Measurements from ENCODE around the gene CCT8. TPM values are rescaled to one million over a fixed set of nuclear protein-coding genes. Genes with fewer than 3 reads are reported as not detected.

Gene CCT8
- total and polyA plus RNA-seq, 10 donors, result 92.3 to 137 (median 111) TPM

GRCh38 chr21:29092102-29092959 lies 18.9 kb upstream of the CCT8 start:
- intact Hi-C loops (cut with DNase I; ENCODE audit: low total_unique reads), result loop anchor here (5.0 kb wide), 1 partner anchor 280 kb away; no protein-coding TSS in a partner anchor
- no peaks in the 10 kb centered on the region for H3K9me3 ChIP-seq
- peaks cover 0 to 33% (median 0%) of the 10 kb centered on the region in 6 donors for H3K4me1 ChIP-seq
- DNase-seq, result no peak
- WGBS, 5 donors, result 62 to 72% (median 67%) methylated on average over 9 of the region's 9 CpGs
- peaks cover 0 to 21% (median 1%) of the 10 kb centered on the region in 6 donors for H3K36me3 ChIP-seq
- TF ChIP-seq CTCF (IDR thresholded peaks at IDR 0.05 in 8 of 11, conservative IDR thresholded peaks at IDR 0.05 in 3 of 11) (no peak), POLR2A (IDR thresholded peaks at IDR 0.05) (no peak), POLR2AphosphoS5 (IDR thresholded peaks at IDR 0.05) (no peak)
- no peak overlapping the region for H3K4me3 ChIP-seq
- no peaks in the 10 kb centered on the region for H3K27me3 ChIP-seq (replicated peaks in 1 of 7)
- H3K27ac ChIP-seq, result no peak overlapping the region

- no peak overlapping the region for H3K4me3 ChIP-seq
- TF ChIP-seq CTCF (IDR thresholded peaks at IDR 0.05 in 8 of 11, conservative IDR thresholded peaks at IDR 0.05 in 3 of 11), result no peak
- no peak for TF ChIP-seq POLR2AphosphoS5 (IDR thresholded peaks at IDR 0.05)
- no peak for TF ChIP-seq POLR2A (IDR thresholded peaks at IDR 0.05)
- no peaks in the 10 kb centered on the region for H3K9me3 ChIP-seq
- no peaks in the 10 kb centered on the region for H3K27me3 ChIP-seq (replicated peaks in 1 of 7)
- intact Hi-C loops (cut with DNase I; ENCODE audit: low total_unique reads), result loop anchor here (5.0 kb wide), 1 partner anchor 281 kb away; no protein-coding TSS in a partner anchor
- peaks cover 0 to 22% (median 0%) of the 10 kb centered on the region in 6 donors for H3K4me1 ChIP-seq
- peak overlapping the region in 1 of 8 donors; percentile 53 for H3K27ac ChIP-seq
- 47 to 71% (median 65%) methylated on average over 1 of the region's 1 CpG for WGBS, 5 donors
- peaks cover 0 to 31% (median 1%) of the 10 kb centered on the region in 6 donors for H3K36me3 ChIP-seq
- DNase-seq, result no peak
Observed at GRCh38 chr21:29091033-29091432, 17.6 kb upstream of the CCT8 start.

GRCh38 chr21:29085106-29085752 lies 11.8 kb upstream of the CCT8 start:
- Histone ChIP-seq H3K4me1 (peaks cover 0 to 32% (median 10%) of the 10 kb centered on the region in 6 donors), H3K27ac (no peak overlapping the region), H3K9me3 (no peaks in the 10 kb centered on the region), H3K36me3 (peaks cover 0 to 11% (median 1%) of the 10 kb centered on the region in 6 donors), H3K4me3 (no peak overlapping the region), H3K27me3 (replicated peaks in 1 of 7) (no peaks in the 10 kb centered on the region)
- DNase-seq, result no peak
- TF ChIP-seq CTCF (IDR thresholded peaks at IDR 0.05 in 8 of 11, conservative IDR thresholded peaks at IDR 0.05 in 3 of 11) (no peak), POLR2A (IDR thresholded peaks at IDR 0.05) (no peak), POLR2AphosphoS5 (IDR thresholded peaks at IDR 0.05) (no peak)
- intact Hi-C loops (cut with DNase I; ENCODE audit: low total_unique reads), result loop anchor here (10.0 kb wide), 1 partner anchor 210 kb away; the partner anchor contains the start of gene BACH1
- WGBS, 5 donors, result 89 to 95% (median 94%) methylated on average over 8 of the region's 8 CpGs
